Panc1 (cell line): Measurements from ENCODE around the gene PKMYT1. TPM values are rescaled to one million over a fixed set of nuclear protein-coding genes. Genes with fewer than 3 reads are reported as not detected.

Experiments used
- ATAC-seq: fragments of 200-7000 bp; cut with Tn5 transposase; 2 replicates; pipeline ENCODE4 v1.9.1; 2020; ENCODE audit warnings: mild to moderate bottlenecking, moderate library complexity
- Bru-seq: library from RNA; stranded (reverse); fragments of 400-500 nt; gene quantifications from one replicate; lab custom pipeline; 2021; lab: Mats Ljungman, UMichigan
- BruChase-seq, 2 experiments: library from RNA; stranded (reverse); fragments of 400-500 nt; gene quantifications; one replicate each; lab custom pipeline; 2021; lab: Mats Ljungman, UMichigan
- BruUV-seq: library from RNA; stranded (reverse); fragments of 400-500 nt; replicated peaks from 2 replicates; lab custom pipeline; 2021; lab: Mats Ljungman, UMichigan
- CTCF ChIA-PET: fragments of 300-600 bp; sonication (Branson Sonifier 250); formaldehyde crosslinking; loops from one replicate; lab custom pipeline; 2022; ENCODE audit warnings: antibody characterized with exemption; lab: Charles Lee
- POLR2A ChIA-PET: fragments of 300-600 bp; sonication (Branson Sonifier 250); formaldehyde crosslinking; loops from one replicate; lab custom pipeline; 2022; ENCODE audit warnings: antibody characterized with exemption; lab: Charles Lee
- DNase-seq: peaks from one replicate; pipeline ENCODE4 v3.0.0-alpha.2; 2010; ENCODE audit warnings: low read depth, low spot score
- H3K27ac ChIP-seq: 2 replicates; pipeline ENCODE4 v1.5.1; 2011; ENCODE audit warnings: mild to moderate bottlenecking, low read length, inconsistent platforms
- H3K27me3 ChIP-seq: fragments of 200-500 bp; sonication (Bioruptor generic); 2 replicates; pipeline ENCODE4 v1.6.0; 2014; ENCODE audit warnings: low read length, inconsistent platforms; ENCODE audit not compliant: control insufficient read depth, insufficient read depth
- H3K36me3 ChIP-seq: fragments of 200-500 bp; sonication (Bioruptor generic); 2 replicates; pipeline ENCODE4 v1.5.1; 2014; ENCODE audit warnings: inconsistent platforms, mild to moderate bottlenecking, low read length, moderate library complexity; ENCODE audit not compliant: control insufficient read depth, insufficient read depth
- H3K4me1 ChIP-seq: 2 replicates; pipeline ENCODE4 v1.5.1; 2011; ENCODE audit warnings: inconsistent platforms, mild to moderate bottlenecking, low read length, moderate library complexity; ENCODE audit not compliant: control insufficient read depth, insufficient read depth
- H3K4me3 ChIP-seq, 2 experiments: 2 replicates each; pipeline ENCODE4 v1.5.1; 2011 to 2012; ENCODE audit warnings: low read depth in 2 of 2, low read length in 2 of 2, mild to moderate bottlenecking in 2 of 2, inconsistent platforms in 1 of 2, moderate library complexity in 1 of 2
- H3K9me3 ChIP-seq: fragments of 200-500 bp; sonication (Bioruptor generic); 2 replicates; pipeline ENCODE4 v1.5.1; 2014; ENCODE audit warnings: low read depth, mild to moderate bottlenecking, inconsistent platforms, low read length, moderate library complexity; ENCODE audit not compliant: control insufficient read depth, insufficient read depth
- POLR2AphosphoS5 ChIP-seq: IDR thresholded peaks from 2 replicates; pipeline ENCODE4 v1.6.1; 2012; ENCODE audit warnings: mild to moderate bottlenecking, low read depth, low read length, moderate library complexity
- SIN3A ChIP-seq: IDR thresholded peaks from 2 replicates; pipeline ENCODE4 v1.6.1; 2012; ENCODE audit warnings: low read depth, mild to moderate bottlenecking, low read length, moderate library complexity, borderline replicate concordance; ENCODE audit not compliant: insufficient read depth
- TCF7L2 ChIP-seq: IDR thresholded peaks from 2 replicates; pipeline ENCODE4 v1.6.1; 2011; ENCODE audit warnings: mild to moderate bottlenecking, low read depth, low read length, inconsistent platforms
- in situ Hi-C: cut with HindIII; loops from 2 replicates; pipeline ENCODE4 v1.10.0; 2016; ENCODE audit warnings: low sequenced_read_pairs, low pct_unique_long_range_greater_than_20kb
- intact Hi-C: fragments of 100-400 bp; cut with micrococcal nuclease; formaldehyde crosslinking; loops from one replicate; pipeline ENCODE4 v1.10.0; 2022; ENCODE audit not compliant: unreplicated experiment
- long read RNA-seq: library from polyadenylated mRNA; unstranded; transcript quantifications from one replicate; pipeline ENCODE4 v2.0.0, GENCODE V29; 2021; ENCODE audit not compliant: unreplicated experiment
- polyA plus RNA-seq: library from polyadenylated mRNA; unstranded; fragments of >200 nt; gene quantifications from one replicate; pipeline ENCODE4 v1.2.1, GENCODE V29; 2012; ENCODE audit warnings: missing spikeins; ENCODE audit not compliant: insufficient read length
- total RNA-seq: library from RNA; stranded (reverse); gene quantifications from one replicate; pipeline ENCODE4 v1.2.1, GENCODE V29; 2021; ENCODE audit not compliant: unreplicated experiment
- TF ChIP-seq, protein P1 (sequence below), 2 experiments: IDR thresholded peaks; 2 replicates each; pipeline ENCODE4 v1.6.1; 2011 to 2012; ENCODE audit warnings: low read depth in 2 of 2, control low read depth in 1 of 2, low read length in 1 of 2, mild to moderate bottlenecking in 1 of 2, moderate library complexity in 1 of 2; ENCODE audit not compliant: insufficient read depth in 1 of 2
- TF ChIP-seq, protein P2 (sequence below): fragments of 450-650 bp; IDR thresholded peaks from 2 replicates; pipeline ENCODE4 v1.5.1; 2017; ENCODE audit warnings: mild to moderate bottlenecking

PKMYT1 gene
- 105 TPM for total RNA-seq
- polyA plus RNA-seq, result 58.1 TPM
- percentile 68 among the genes with signal in this experiment for Bru-seq, nascent RNA
- BruChase-seq, experiment 1, labeled RNA remaining after a 2-hour chase, result percentile 69 among the genes with signal in this experiment
- percentile 78 among the genes with signal in this experiment for BruChase-seq, experiment 2, labeled RNA remaining after a 6-hour chase
- long read RNA-seq, transcript PKMYT1-201 (9 exons, 2,171 nt), result major isoform, 74 of 138 reads
- long read RNA-seq, partial matches to known transcripts, result 31 of 138 reads
- long read RNA-seq, other reads (novel, unspliced or antisense), result 32 of 138 reads

DNA sequence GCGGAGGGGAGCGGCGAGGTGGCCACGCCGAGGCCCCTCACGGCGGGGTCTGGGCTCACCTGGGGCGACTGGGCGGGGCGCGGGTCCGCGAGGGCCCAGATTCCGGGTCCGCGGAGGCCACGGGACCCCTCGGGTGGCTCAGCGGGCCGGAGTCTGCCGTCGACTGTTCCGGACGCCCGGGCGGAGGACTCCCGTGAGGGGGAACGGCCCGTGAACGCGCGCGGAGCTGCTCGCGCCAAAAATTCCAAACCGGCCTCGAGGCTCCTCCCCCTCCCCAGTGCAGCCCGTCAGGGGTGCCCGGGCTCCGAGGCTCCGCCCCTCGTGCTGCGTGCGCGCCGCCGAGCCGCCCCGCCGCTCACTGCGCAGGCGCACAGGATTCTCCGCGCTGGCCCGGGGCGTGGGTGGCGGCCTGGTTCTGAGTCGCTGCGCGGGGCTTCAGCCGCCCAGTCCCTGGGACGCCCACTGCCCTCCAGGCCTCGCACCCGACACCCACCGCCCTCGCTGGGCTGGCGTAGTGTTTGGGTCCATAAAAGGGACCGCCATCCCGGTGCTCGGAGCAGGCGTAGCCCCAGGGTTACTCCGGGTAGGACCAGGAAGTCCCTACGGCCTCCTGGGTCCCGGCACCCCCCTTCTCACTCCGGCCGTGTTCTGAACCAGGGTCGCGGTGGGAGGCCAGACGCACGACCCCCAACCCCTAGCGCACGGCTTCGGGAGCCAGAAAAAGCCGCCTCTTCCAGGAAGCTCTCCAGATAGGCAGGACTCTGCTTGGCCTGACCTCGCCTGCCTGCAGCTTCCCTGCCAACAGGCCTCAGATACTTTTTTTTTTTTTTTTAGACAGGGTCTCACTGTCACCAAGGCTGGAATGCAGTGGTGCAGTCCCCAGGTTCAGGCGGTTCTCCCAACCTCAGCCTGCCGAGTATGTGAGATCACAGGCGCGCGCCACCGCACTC is at the start of gene PKMYT1:
TSS of gene PKMYT1 (minus strand) at position 220 of the 950 bp plus-strand sequence. CDS start 789 bp downstream, outside the sequence.
- Histone ChIP-seq H3K4me3 (peak within 1 kb of the TSS; percentile 70 to 71), H3K4me1 (peaks cover 36% of the 10 kb centered on the region), H3K27me3 (no peaks in the 10 kb centered on the region), H3K36me3 (peaks cover 2% of the 10 kb centered on the region; the same call in 1 of the 2 replicates), H3K9me3 (no peaks in the 10 kb centered on the region), H3K27ac (peak within 1 kb of the TSS; percentile 96)
- DNase-seq, result no peak
- BruUV-seq, result no TSS peak
- in situ Hi-C loops, result no loop called here
- intact Hi-C loops, result no loop called here
- TF ChIP-seq SIN3A, result peak; percentile 90; the same call in 1 of the 2 replicates
- TF ChIP-seq TCF7L2, result no peak
- TF ChIP-seq, protein P1, sequence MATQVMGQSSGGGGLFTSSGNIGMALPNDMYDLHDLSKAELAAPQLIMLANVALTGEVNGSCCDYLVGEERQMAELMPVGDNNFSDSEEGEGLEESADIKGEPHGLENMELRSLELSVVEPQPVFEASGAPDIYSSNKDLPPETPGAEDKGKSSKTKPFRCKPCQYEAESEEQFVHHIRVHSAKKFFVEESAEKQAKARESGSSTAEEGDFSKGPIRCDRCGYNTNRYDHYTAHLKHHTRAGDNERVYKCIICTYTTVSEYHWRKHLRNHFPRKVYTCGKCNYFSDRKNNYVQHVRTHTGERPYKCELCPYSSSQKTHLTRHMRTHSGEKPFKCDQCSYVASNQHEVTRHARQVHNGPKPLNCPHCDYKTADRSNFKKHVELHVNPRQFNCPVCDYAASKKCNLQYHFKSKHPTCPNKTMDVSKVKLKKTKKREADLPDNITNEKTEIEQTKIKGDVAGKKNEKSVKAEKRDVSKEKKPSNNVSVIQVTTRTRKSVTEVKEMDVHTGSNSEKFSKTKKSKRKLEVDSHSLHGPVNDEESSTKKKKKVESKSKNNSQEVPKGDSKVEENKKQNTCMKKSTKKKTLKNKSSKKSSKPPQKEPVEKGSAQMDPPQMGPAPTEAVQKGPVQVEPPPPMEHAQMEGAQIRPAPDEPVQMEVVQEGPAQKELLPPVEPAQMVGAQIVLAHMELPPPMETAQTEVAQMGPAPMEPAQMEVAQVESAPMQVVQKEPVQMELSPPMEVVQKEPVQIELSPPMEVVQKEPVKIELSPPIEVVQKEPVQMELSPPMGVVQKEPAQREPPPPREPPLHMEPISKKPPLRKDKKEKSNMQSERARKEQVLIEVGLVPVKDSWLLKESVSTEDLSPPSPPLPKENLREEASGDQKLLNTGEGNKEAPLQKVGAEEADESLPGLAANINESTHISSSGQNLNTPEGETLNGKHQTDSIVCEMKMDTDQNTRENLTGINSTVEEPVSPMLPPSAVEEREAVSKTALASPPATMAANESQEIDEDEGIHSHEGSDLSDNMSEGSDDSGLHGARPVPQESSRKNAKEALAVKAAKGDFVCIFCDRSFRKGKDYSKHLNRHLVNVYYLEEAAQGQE (IDR thresholded peaks at IDR 0.05; ENCODE audit: insufficient read depth in 1 of 2, low read depth in 2 of 2, low read length in 1 of 2), result 0 out of 4 replicates have a peak, but pooled peaks of 1 of the 2 experiments have one; percentile 9
- TF ChIP-seq, protein P2, sequence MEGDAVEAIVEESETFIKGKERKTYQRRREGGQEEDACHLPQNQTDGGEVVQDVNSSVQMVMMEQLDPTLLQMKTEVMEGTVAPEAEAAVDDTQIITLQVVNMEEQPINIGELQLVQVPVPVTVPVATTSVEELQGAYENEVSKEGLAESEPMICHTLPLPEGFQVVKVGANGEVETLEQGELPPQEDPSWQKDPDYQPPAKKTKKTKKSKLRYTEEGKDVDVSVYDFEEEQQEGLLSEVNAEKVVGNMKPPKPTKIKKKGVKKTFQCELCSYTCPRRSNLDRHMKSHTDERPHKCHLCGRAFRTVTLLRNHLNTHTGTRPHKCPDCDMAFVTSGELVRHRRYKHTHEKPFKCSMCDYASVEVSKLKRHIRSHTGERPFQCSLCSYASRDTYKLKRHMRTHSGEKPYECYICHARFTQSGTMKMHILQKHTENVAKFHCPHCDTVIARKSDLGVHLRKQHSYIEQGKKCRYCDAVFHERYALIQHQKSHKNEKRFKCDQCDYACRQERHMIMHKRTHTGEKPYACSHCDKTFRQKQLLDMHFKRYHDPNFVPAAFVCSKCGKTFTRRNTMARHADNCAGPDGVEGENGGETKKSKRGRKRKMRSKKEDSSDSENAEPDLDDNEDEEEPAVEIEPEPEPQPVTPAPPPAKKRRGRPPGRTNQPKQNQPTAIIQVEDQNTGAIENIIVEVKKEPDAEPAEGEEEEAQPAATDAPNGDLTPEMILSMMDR, result no peak
- peak; percentile 93 for TF ChIP-seq POLR2AphosphoS5
- CTCF ChIA-PET, result no interaction called here
- peak; percentile 83 for ATAC-seq
- POLR2A ChIA-PET, result interaction anchor here (0.6 kb wide), 1 partner anchor 361 kb away, joined by 3 read pairs; no protein-coding TSS in a partner anchor

DNA sequence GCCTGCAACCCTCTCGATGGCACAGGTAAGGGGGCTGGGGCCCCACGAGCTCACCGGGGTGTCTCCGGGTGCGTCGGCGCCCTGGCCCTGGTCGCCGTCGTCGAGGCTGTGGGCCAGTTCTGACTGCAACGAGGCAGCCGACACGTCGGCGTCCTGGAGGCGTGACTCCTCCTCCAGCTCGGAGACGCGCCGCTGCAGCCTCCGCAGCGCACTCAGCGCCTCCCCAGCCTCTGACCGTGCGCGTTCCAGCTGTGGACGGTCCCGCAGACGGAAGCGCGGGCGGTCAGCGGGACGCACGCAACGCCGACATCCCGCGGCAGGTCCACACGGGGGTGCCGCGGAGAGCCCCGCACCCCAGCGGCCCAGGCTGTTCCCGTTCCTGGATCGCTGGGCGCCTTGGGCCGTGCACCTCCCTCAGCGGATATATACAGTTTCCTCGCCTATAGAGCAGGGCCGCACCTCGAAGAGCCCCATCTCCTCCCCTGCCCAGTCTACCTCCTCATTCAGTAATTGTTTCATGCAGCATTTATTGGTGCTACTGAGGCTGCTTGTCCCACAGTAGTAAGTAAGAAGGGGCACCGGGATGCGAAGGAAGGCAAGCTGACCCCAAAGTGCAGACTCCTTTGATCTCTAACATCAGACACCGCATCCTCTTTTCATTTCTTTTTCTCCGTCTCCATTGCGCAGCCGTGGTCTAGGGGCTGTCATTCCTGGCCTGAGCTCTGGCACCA is 49.4 kb upstream of the PKMYT1 start:
- in situ Hi-C loops, result no loop called here
- no peaks in the 10 kb centered on the region for H3K27me3 ChIP-seq
- TF ChIP-seq, protein P1 (IDR thresholded peaks at IDR 0.05; ENCODE audit: insufficient read depth in 1 of 2, low read depth in 2 of 2, low read length in 1 of 2), result no peak
- TF ChIP-seq, protein P2, result no peak
- no peak for TF ChIP-seq SIN3A
- no peak for TF ChIP-seq TCF7L2
- no peak for TF ChIP-seq POLR2AphosphoS5
- no TSS peak for BruUV-seq
- ChIA-PET POLR2A (interaction anchor here (0.5 kb wide), 1 partner anchor 11 kb away, joined by 4 read pairs; no protein-coding TSS in a partner anchor), CTCF (interaction anchor here (0.7 to 1.0 kb wide), 2 partner anchors 9 to 359 kb away, joined by 3 to 5 read pairs; no protein-coding TSS in a partner anchor)
- H3K4me1 ChIP-seq, result peaks cover 6% of the 10 kb centered on the region; the same call in 1 of the 2 replicates
- no peak for DNase-seq
- no peaks in the 10 kb centered on the region for H3K9me3 ChIP-seq
- no peaks in the 10 kb centered on the region for H3K36me3 ChIP-seq
- no peak overlapping the region for H3K4me3 ChIP-seq
- no peak overlapping the region for H3K27ac ChIP-seq
- intact Hi-C loops, result no loop called here
- ATAC-seq, result no peak
